Right atrium auricular region (tissue), 2 donors: ENCODE results near the gene ZC3HAV1. TPM values are rescaled to one million over a fixed set of nuclear protein-coding genes. Genes with fewer than 3 reads are reported as not detected.

Experiments
- DNase-seq: peaks from one replicate; pipeline ENCODE4 v3.0.0-alpha.2; 2019; ENCODE audit warnings: low spot score
- H3K27ac ChIP-seq, 2 donors: fragments of 200-600 bp; sonication (generic); 1 replicate in 1 of 2; 2 replicates in 1 of 2; pipeline ENCODE4 v1.5.1; 2016 to 2019
- H3K27me3 ChIP-seq, 2 donors: fragments of 200-600 bp; sonication (generic); one replicate each; pipeline versions ENCODE4 v1.5.1 to v1.6.0; 2017 to 2019
- H3K36me3 ChIP-seq: fragments of 200-600 bp; sonication (generic); one replicate; pipeline ENCODE4 v1.5.1; 2016
- H3K4me1 ChIP-seq, 2 donors: fragments of 200-600 bp; sonication (generic); one replicate each; pipeline versions ENCODE4 v1.5.1 to v1.6.0; 2017 to 2019
- H3K4me3 ChIP-seq, 2 donors: fragments of 200-600 bp; sonication (generic); 1 replicate in 1 of 2; 2 replicates in 1 of 2; pipeline ENCODE4 v1.5.1; 2017 to 2019; ENCODE audit warnings: mild to moderate bottlenecking in 1 of 2, moderate library complexity in 1 of 2
- H3K9me3 ChIP-seq, 2 donors: fragments of 200-600 bp; sonication (generic); one replicate each; pipeline ENCODE4 v1.5.1; 2019
- total RNA-seq, 2 donors: library from RNA; depleted of rRNA; stranded (reverse); fragments of >200 nt; gene quantifications; one replicate each; pipeline ENCODE4 v1.1.0, GENCODE V29; 2016
- TF ChIP-seq, protein P1 (sequence below), 2 donors: fragments of 200-600 bp; sonication (generic); IDR thresholded peaks; one replicate each; pipeline ENCODE4 v1.5.1; 2019; ENCODE audit warnings: antibody characterized with exemption in 2 of 2

The ZC3HAV1 gene
- total RNA-seq, 2 donors from 2014 or later = 8.0 to 15.2 TPM

DNA sequence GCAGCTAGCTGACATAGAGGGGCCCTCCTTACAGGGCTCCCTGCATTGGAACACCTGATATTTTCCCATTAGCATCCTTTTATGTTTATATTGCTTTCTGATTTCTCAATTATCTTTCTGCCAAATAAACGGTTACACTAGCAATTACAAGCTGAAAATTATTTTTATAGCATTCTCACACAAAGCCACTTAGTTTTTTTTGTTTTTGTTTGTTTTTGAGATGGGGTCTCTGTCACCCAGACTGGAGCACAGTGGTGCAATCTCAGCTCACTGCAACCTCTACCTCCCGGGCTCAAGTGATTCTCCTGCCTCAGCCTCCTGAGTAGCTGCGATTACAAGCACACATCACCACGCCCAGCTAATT, 9.9 kb upstream of the ZC3HAV1 start:
- no peak for DNase-seq
- TF ChIP-seq, protein P1, sequence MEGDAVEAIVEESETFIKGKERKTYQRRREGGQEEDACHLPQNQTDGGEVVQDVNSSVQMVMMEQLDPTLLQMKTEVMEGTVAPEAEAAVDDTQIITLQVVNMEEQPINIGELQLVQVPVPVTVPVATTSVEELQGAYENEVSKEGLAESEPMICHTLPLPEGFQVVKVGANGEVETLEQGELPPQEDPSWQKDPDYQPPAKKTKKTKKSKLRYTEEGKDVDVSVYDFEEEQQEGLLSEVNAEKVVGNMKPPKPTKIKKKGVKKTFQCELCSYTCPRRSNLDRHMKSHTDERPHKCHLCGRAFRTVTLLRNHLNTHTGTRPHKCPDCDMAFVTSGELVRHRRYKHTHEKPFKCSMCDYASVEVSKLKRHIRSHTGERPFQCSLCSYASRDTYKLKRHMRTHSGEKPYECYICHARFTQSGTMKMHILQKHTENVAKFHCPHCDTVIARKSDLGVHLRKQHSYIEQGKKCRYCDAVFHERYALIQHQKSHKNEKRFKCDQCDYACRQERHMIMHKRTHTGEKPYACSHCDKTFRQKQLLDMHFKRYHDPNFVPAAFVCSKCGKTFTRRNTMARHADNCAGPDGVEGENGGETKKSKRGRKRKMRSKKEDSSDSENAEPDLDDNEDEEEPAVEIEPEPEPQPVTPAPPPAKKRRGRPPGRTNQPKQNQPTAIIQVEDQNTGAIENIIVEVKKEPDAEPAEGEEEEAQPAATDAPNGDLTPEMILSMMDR (IDR thresholded peaks at IDR 0.05) = no peak
- no peaks in the 10 kb centered on the region for H3K27me3 ChIP-seq
- no peaks in the 10 kb centered on the region for H3K36me3 ChIP-seq
- H3K9me3 ChIP-seq = no peaks in the 10 kb centered on the region
- H3K4me1 ChIP-seq = no peaks in the 10 kb centered on the region
- H3K27ac ChIP-seq = no peak overlapping the region
- no peak overlapping the region for H3K4me3 ChIP-seq

DNA sequence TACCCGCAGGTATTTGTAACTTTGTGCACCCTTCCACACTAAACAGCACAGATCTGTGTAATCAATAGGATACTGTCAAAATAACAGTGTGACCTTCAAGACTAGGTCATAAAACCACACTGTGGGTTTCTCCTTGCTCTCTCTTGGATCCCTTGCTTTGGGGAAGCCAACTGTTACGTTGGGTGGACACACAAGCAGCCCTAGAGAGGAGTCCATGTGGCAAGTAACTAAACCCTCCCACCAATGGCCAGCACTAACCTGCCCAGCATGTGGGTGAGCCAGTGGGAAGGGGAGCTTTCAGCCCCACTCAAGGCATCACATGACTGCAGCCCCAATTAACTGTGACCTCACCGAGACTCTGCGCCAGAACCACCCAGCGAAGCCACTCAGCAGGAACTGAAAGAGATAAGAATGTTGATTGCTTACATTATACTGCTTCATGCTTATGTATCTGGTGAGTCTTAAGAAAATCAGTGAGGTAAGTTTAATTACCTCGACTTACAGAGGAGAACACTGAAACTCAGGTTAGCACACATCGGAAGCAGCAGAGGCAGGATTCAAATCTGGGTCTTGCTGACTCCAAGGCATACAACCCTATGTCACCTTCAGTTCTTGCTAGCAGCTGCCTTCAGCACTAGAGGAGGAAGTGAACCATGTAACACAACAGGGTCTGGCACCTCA, 9.4 kb upstream of the ZC3HAV1 start:
- Histone ChIP-seq H3K9me3 (no peaks in the 10 kb centered on the region), H3K27ac (no peak overlapping the region), H3K4me3 (no peak overlapping the region), H3K4me1 (no peaks in the 10 kb centered on the region), H3K36me3 (no peaks in the 10 kb centered on the region), H3K27me3 (no peaks in the 10 kb centered on the region)
- DNase-seq = no peak
- TF ChIP-seq, protein P1 (IDR thresholded peaks at IDR 0.05) = no peak

DNA sequence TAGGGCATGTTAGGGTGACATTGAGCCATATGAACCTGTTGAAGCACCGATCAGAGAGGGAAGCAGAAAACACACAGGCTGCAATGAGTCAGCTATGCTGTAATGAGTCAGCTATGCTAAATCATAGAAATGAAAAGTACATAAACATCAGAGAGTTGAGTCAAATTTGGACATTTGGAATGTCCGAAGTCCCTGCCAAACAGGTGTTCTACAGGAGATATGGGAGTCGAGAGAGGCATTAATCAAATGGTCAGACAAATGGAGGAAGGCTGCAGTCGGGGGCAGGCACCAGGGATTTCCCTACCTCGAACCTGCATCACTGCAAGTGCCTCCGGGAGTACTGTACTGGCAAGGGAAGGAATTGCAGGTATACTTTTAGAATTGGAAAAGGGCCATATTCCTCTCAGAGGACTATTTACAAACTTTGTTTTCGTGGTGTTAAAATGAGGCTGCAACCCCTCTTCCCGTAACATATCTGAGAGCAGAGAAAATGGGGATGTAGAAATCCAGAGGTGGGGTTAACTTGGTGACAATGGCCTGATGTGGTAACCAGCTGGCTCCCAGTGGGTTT, 8.8 kb upstream of the ZC3HAV1 start:
- no peaks in the 10 kb centered on the region for H3K27me3 ChIP-seq
- H3K4me1 ChIP-seq = no peaks in the 10 kb centered on the region
- H3K9me3 ChIP-seq = no peaks in the 10 kb centered on the region
- no peak for DNase-seq
- no peaks in the 10 kb centered on the region for H3K36me3 ChIP-seq
- H3K27ac ChIP-seq = no peak overlapping the region
- no peak overlapping the region for H3K4me3 ChIP-seq
- TF ChIP-seq, protein P1 (IDR thresholded peaks at IDR 0.05) = no peak

DNA sequence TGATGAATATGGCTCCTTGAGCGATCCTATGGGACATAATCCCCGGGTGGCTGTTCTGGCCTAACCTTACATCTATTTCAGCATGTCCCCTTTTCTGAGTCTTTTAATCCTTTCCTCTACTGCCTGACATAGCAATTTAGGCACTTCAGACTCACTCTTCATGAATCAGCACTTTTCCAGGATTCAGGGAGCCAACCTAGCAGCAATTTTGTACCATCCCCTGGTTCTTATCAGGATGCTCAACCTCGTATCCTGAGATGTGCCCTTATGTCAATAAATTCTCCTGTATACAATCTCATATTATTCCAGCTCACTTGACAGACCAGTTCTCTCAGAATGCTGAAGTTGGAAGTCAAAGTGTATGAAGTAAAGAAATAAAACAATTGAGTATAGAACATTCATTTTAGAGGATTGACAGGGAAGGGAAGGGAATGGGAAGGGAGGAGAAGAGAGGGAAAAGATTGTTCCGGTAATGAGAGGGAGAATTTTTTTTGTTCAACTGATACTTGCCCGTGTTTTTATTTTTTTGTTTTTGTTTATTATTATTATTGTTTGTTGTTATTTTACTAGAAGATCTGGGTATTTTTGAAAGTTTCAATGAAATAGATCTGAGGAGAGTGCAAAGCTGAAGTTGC, 8.2 kb upstream of the ZC3HAV1 start:
- TF ChIP-seq, protein P1 (IDR thresholded peaks at IDR 0.05) = no peak
- no peak overlapping the region for H3K27ac ChIP-seq
- no peaks in the 10 kb centered on the region for H3K9me3 ChIP-seq
- no peaks in the 10 kb centered on the region for H3K4me1 ChIP-seq
- H3K27me3 ChIP-seq = no peaks in the 10 kb centered on the region
- H3K4me3 ChIP-seq = no peak overlapping the region
- DNase-seq = no peak
- no peaks in the 10 kb centered on the region for H3K36me3 ChIP-seq

DNA sequence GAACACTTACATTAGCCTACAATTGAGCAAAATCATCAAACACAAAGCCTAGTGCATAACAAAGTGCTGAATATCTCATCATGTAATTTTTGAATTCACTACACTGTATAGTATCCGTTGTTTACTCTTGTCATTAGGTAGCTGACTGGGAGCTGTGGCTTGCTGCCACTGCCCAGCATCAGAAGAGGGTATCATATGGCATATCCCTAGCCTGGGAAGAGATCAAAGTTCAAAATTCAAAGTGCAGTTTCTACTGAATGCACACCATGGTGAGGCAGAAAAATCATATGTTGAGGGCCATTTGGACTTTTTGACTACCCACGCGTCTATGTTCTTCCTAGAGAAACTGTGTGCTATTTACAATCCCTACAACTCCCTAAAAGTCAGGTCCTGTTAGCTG, 7.5 kb upstream of the ZC3HAV1 start:
- Histone ChIP-seq H3K27ac (no peak overlapping the region), H3K36me3 (no peaks in the 10 kb centered on the region), H3K4me1 (no peaks in the 10 kb centered on the region), H3K9me3 (no peaks in the 10 kb centered on the region), H3K4me3 (no peak overlapping the region), H3K27me3 (no peaks in the 10 kb centered on the region)
- no peak for DNase-seq
- TF ChIP-seq, protein P1 (IDR thresholded peaks at IDR 0.05) = no peak
